GM18498 (cell line): ENCODE data around the gene C1orf94.

Source experiments
- ATAC-seq: cut with Tn5 transposase; IDR thresholded peaks from one replicate; pipeline ENCODE4 v1.9.1; 2021; ENCODE audit warnings: mild to moderate bottlenecking, moderate library complexity; ENCODE audit not compliant: unreplicated experiment

The C1orf94 gene

GRCh38 chr1:34176830-34177603 lies at the start of gene C1orf94:
Gene C1orf94, plus strand, starts transcription at chr1:34176907. Its CDS starts 883 bp downstream, at chr1:34177790.
- ATAC-seq = no peak

- no peak for ATAC-seq
Measured at GRCh38 chr1:34127006-34128000, 49.4 kb upstream of the C1orf94 start.

GRCh38 chr1:34128186-34128889 lies 48.4 kb upstream of the C1orf94 start:
- no peak for ATAC-seq

GRCh38 chr1:34129630-34130029 lies 47.1 kb upstream of the C1orf94 start:
- ATAC-seq = no peak

- ATAC-seq = no peak
Measured at GRCh38 chr1:34130306-34130705, 46.4 kb upstream of the C1orf94 start.

GRCh38 chr1:34131396-34132160 lies 45.1 kb upstream of the C1orf94 start:
- no peak for ATAC-seq

GRCh38 chr1:34132161-34132420 lies 44.6 kb upstream of the C1orf94 start:
- ATAC-seq = no peak

GRCh38 chr1:34137411-34137810 lies 39.3 kb upstream of the C1orf94 start:
- no peak for ATAC-seq

- ATAC-seq = no peak
Measured at GRCh38 chr1:34140011-34140676, 36.6 kb upstream of the C1orf94 start.

- ATAC-seq = no peak
Measured at GRCh38 chr1:34143975-34144374, 32.7 kb upstream of the C1orf94 start.

- ATAC-seq = no peak
Measured at GRCh38 chr1:34144766-34145165, 31.9 kb upstream of the C1orf94 start.

- ATAC-seq = no peak
Measured at GRCh38 chr1:34147301-34147700, 29.4 kb upstream of the C1orf94 start.

- no peak for ATAC-seq
Measured at GRCh38 chr1:34149501-34149900, 27.2 kb upstream of the C1orf94 start.

- no peak for ATAC-seq
Measured at GRCh38 chr1:34153246-34153645, 23.5 kb upstream of the C1orf94 start.

GRCh38 chr1:34155860-34156259 lies 20.8 kb upstream of the C1orf94 start:
- no peak for ATAC-seq

- ATAC-seq = no peak
Measured at GRCh38 chr1:34156739-34157138, 20.0 kb upstream of the C1orf94 start.

- peak; percentile 83 for ATAC-seq
Measured at GRCh38 chr1:34162852-34163766, 13.6 kb upstream of the C1orf94 start.

GRCh38 chr1:34163792-34164731 lies 12.6 kb upstream of the C1orf94 start:
- ATAC-seq = peak; percentile 8
